Activated T-cell treated with anti-CD3 and anti-CD28 coated beads, Interleukin-2, amount 50 U/mL, for 24 hours (primary cell): ENCODE data around the gene LRRC8D.

ENCODE experiments used
- DNase-seq: peaks from one replicate; pipeline ENCODE4 v3.0.0-alpha.2; 2020
- H3K27ac Mint-ChIP-seq: 2 replicates; pipeline ENCODE4 v1.8.0; 2020; ENCODE audit warnings: mild to moderate bottlenecking, mixed read lengths
- H3K27me3 Mint-ChIP-seq: 2 replicates; pipeline ENCODE4 v1.8.0; 2020; ENCODE audit warnings: mixed read lengths
- H3K36me3 Mint-ChIP-seq: 2 replicates; pipeline ENCODE4 v1.8.0; 2020; ENCODE audit warnings: low read depth, mixed read lengths
- H3K4me1 Mint-ChIP-seq: 2 replicates; pipeline ENCODE4 v1.8.0; 2020; ENCODE audit warnings: low read depth, mixed read lengths
- H3K4me3 Mint-ChIP-seq: 2 replicates; pipeline ENCODE4 v1.8.0; 2020; ENCODE audit warnings: mild to moderate bottlenecking, moderate library complexity, mixed read lengths
- H3K9me3 Mint-ChIP-seq: 2 replicates; pipeline ENCODE4 v1.8.0; 2020; ENCODE audit warnings: mixed read lengths

The LRRC8D gene

DNA sequence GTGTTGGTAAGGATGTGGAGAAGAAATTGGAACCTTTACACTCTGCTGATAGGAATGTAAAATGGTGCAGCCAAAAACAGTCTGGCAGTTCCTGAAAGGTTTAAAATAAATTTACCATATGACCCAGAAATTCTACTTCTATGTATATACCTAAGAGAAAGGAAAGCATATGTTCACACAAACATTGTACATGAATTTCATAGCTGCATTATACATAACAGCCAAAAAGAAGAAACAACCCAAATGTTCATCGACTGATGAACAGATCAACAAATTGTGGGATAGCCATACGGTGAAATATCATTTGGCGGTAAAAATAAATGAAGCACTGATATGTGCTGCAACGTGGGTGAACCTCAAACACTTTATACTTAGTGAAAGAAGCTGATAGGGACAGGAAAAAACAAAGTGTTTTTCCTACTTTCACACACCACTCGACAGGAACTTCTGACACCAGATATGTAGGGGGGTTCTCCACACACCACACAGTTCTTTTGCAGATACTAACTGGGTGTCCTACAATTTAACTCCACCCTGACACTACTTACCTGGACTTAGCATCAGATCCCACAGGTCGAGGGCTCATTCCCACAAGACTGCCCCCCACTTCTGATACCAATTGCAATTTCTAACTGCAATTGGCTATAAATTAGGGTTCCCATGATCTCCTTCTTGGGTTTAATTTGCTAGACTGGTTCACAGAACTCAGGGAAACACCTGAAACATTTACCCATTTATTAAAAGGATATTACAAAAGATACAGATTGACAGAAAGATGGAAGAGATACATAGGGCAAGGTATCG is 138.2 kb downstream of the LRRC8D start:
- H3K4me3 Mint-ChIP-seq: no peak overlapping the region
- no peaks in the 10 kb centered on the region for H3K27me3 Mint-ChIP-seq
- DNase-seq: no peak
- peaks cover 30% of the 10 kb centered on the region for H3K4me1 Mint-ChIP-seq
- H3K9me3 Mint-ChIP-seq: no peaks in the 10 kb centered on the region
- H3K27ac Mint-ChIP-seq: no peak overlapping the region
- no peaks in the 10 kb centered on the region for H3K36me3 Mint-ChIP-seq

DNA sequence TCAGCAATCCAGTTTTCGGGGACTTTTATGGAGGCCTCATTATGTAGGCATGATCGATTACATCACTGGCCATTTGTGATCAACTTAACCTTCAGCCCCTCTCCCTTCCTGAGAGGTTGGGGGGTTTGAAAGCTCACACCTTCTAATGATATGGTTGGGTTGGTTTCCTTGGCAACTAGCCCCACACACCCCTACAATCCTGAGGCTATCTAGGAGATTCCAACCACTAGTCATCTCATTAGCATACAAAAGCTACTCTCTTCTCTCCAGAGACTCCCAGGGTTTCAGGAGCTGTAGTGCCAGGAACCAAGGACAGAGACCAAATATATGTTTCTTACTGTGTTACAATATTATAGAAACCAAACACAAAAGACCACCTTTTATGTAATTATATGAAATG is 138.9 kb downstream of the LRRC8D start:
- Mint-ChIP-seq H3K9me3 (no peaks in the 10 kb centered on the region), H3K27me3 (no peaks in the 10 kb centered on the region), H3K4me1 (peaks cover 30% of the 10 kb centered on the region), H3K36me3 (no peaks in the 10 kb centered on the region), H3K27ac (no peak overlapping the region), H3K4me3 (no peak overlapping the region)
- DNase-seq: no peak

DNA sequence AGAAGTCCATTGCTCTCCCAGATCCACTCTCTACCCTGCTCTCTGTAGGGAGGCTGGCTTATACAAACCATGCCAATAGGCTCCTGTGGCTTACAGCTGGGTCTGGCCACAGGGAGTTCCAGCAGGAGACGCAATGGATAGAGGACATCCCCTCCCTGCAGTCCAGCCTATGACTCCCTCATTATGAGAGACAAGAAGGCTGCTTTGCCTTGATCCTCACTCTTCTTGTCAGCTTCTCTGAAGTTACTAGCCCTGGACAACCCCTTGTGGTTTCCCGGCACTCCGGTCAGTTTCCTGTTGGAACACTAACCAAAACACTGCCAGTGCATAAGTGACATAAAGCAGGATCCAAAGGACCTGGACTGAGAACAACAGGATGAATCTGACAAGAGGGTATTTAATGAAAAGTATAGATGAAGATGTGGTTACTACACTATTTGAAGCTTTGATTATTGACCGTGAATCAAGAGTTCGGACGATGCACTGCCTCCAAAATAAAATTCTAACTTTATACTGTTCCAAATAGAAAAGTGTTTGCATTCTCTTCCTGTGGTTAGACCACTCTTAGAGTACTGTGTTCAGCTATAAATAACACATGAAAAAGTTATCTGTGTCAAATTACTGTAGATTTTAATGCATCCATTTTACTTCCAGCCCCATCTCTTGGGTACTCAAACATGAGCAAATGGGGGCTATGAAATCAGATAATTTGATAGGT is 141.4 kb downstream of the LRRC8D start:
- no peak for DNase-seq
- Mint-ChIP-seq H3K27ac (no peak overlapping the region), H3K9me3 (no peaks in the 10 kb centered on the region), H3K4me3 (no peak overlapping the region), H3K27me3 (peaks cover 3% of the 10 kb centered on the region), H3K4me1 (peaks cover 30% of the 10 kb centered on the region), H3K36me3 (no peaks in the 10 kb centered on the region)

DNA sequence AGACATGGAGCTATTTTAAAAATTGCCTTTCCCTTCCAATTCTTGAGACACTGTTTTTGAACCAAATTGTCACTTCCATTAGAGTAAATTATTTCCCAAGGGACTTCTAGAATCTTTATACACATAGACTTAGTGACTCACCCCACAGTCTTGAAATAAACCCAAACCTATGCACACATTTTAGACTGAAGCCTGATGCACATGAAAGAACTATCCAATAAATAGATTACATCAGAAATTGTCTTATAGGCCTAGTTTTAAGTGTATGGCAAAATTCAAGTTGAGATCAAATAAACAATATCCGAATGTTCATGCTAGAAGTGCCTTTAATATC is 141.9 kb downstream of the LRRC8D start:
- H3K36me3 Mint-ChIP-seq: no peaks in the 10 kb centered on the region

DNA sequence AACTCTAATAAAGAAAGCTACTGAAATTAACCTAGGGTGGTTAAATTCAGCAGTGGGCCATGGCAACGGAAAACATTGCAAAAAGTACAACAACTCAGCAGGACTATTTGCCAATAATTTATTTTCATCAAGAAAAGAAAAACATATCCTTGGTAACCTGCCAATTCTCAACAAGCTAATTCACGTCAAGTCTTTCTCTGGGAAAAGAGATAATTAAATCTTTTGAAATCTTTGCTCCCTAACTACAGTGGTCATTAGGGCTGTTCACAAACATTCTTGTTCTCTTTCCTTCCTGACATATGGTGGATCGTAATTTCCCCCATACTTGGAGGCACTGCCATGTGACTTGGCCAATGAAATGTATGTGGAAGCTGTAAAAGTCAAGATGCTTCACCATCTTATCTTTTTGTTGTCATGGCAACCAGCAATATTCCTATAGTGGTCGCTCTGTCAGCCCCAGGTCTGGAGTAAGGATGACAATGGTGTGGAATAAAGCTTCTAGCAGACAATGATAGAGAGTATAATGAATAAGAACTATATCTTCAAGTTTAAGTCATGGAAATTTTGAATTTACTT is 144.4 kb downstream of the LRRC8D start:
- H3K36me3 Mint-ChIP-seq: no peaks in the 10 kb centered on the region
- H3K4me1 Mint-ChIP-seq: peaks cover 11% of the 10 kb centered on the region
- no peak overlapping the region for H3K4me3 Mint-ChIP-seq
- H3K27me3 Mint-ChIP-seq: peaks cover 3% of the 10 kb centered on the region
- H3K9me3 Mint-ChIP-seq: no peaks in the 10 kb centered on the region
- H3K27ac Mint-ChIP-seq: no peak overlapping the region
- DNase-seq: no peak

More for the DNA sequence above, 141.9 kb downstream of the LRRC8D start:
- peaks cover 3% of the 10 kb centered on the region for H3K27me3 Mint-ChIP-seq
- H3K4me1 Mint-ChIP-seq: peaks cover 27% of the 10 kb centered on the region
- no peaks in the 10 kb centered on the region for H3K9me3 Mint-ChIP-seq
- H3K27ac Mint-ChIP-seq: no peak overlapping the region
- DNase-seq: no peak
- no peak overlapping the region for H3K4me3 Mint-ChIP-seq

DNA sequence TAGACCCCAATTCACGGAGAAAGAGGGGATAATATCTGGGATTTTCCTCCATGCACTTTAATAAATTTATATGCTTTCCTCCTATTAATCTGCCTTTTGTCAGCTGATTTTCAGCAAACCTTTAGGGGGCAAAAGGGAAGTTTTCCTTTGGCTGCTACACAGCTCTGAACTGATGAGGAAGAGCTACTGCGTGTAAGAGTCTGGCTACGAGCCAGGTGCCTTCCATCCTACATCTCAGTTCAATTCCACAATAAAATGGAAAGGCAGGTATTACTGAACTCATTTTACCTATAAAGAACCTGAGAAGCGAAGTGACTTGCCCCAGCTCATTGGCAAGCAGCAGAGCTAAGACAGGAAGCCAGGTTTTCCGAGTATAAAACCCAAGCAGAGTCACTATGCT is 145.8 kb downstream of the LRRC8D start:
- peaks cover 11% of the 10 kb centered on the region for H3K4me1 Mint-ChIP-seq
- H3K9me3 Mint-ChIP-seq: no peaks in the 10 kb centered on the region
- no peak for DNase-seq
- H3K4me3 Mint-ChIP-seq: no peak overlapping the region
- H3K27ac Mint-ChIP-seq: no peak overlapping the region
- no peaks in the 10 kb centered on the region for H3K36me3 Mint-ChIP-seq
- H3K27me3 Mint-ChIP-seq: peaks cover 3% of the 10 kb centered on the region

DNA sequence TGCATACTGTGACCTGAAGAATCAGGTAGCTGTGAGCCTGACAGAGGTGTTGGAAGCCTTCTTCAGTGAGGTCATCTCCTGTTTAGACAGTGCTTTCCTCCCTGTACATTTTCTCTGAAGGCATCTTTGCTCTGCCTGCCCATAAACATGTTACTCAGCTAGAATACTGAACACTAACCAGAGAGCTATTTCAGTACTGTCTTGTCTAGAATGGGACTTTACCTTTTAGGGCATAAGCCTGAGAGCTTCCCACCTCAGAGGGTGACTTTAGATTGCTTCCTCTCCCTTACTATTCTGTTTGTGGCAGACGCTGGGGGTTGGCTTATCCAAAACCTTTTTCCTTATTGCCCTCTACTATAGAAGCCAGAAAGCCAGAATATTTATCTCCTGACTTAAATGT is 150.8 kb downstream of the LRRC8D start:
- Mint-ChIP-seq H3K4me3 (no peak overlapping the region), H3K27me3 (peaks cover under 1% of the 10 kb centered on the region), H3K9me3 (no peaks in the 10 kb centered on the region), H3K27ac (no peak overlapping the region), H3K4me1 (peaks cover 5% of the 10 kb centered on the region), H3K36me3 (no peaks in the 10 kb centered on the region)
- DNase-seq: no peak

DNA sequence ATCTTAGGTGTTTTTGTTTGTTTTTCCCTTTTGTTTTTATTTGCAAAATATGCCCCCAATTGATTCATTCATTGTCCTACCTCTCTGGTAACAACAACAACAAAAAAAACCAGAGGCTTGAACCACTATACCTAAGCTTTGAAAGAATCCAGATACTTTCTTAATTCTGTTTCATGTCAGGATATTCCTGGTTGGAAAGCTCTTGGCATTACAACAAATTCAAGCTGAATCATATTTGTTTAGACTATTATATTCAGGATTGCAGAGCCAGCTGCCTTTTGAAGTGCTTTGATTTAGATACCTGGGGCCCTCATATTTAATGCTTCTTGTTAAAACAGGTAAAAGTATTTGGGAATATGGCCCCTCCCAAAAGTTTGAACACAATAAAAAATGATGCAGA is 151.2 kb downstream of the LRRC8D start:
- Mint-ChIP-seq H3K4me3 (no peak overlapping the region), H3K27ac (no peak overlapping the region), H3K36me3 (no peaks in the 10 kb centered on the region), H3K4me1 (peaks cover 2% of the 10 kb centered on the region), H3K27me3 (no peaks in the 10 kb centered on the region), H3K9me3 (no peaks in the 10 kb centered on the region)
- no peak for DNase-seq

DNA sequence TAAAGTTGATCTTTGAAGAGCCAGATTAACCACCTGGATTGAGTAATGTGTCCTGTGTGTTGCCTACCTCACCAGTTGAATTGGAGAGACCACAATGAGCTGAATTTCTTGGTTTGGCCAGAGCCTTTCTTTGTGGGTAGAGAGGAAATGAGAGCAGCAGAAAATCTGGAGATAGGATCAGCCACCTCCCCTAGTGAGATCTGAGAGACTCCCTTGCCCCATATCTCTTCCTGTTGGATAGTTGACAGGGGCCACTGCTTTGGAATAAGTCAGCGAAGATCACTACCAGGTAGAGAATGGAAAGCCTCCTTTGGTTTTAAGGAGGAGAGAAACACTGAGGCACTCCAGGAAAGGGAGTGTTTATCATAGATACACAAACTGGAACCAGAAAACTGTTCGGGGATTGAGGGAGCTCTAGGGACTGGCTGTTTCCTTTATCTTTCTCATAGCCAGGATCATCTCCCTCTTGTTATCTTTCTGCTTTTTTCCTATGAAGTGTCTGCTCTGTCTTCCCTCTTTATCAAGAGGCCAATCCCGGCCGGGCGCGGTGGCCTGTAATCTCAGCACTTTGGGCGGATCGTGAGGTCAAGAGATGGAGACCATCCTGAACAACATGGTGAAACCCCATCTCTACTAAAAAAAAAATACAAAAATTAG is 152.8 kb downstream of the LRRC8D start:
- Mint-ChIP-seq H3K36me3 (no peaks in the 10 kb centered on the region), H3K27ac (no peak overlapping the region), H3K4me1 (peaks cover 2% of the 10 kb centered on the region), H3K9me3 (no peaks in the 10 kb centered on the region), H3K4me3 (no peak overlapping the region), H3K27me3 (no peaks in the 10 kb centered on the region)
- DNase-seq: no peak

DNA sequence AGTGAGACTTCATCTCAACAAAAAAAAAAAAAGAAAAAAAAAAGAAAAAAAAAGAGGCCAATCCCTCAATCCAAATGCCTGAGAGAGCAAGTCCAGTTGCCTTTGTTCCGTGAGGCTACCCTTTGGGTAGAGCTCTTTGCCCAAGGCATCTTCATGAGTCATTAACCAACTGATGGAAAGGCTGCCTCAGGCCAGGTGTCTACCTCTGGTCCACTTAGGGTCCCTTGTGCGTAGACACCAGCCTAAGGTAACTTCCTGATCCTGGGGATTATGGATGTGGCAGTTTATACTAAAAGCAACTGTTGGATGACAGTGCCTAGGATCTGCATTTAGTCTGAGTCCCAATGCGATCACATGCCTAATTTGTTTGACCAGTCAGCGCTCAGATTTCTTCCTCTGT is 153.4 kb downstream of the LRRC8D start:
- DNase-seq: no peak
- peaks cover 2% of the 10 kb centered on the region for H3K4me1 Mint-ChIP-seq
- no peaks in the 10 kb centered on the region for H3K27me3 Mint-ChIP-seq
- H3K27ac Mint-ChIP-seq: no peak overlapping the region
- H3K36me3 Mint-ChIP-seq: no peaks in the 10 kb centered on the region
- no peaks in the 10 kb centered on the region for H3K9me3 Mint-ChIP-seq
- no peak overlapping the region for H3K4me3 Mint-ChIP-seq

DNA sequence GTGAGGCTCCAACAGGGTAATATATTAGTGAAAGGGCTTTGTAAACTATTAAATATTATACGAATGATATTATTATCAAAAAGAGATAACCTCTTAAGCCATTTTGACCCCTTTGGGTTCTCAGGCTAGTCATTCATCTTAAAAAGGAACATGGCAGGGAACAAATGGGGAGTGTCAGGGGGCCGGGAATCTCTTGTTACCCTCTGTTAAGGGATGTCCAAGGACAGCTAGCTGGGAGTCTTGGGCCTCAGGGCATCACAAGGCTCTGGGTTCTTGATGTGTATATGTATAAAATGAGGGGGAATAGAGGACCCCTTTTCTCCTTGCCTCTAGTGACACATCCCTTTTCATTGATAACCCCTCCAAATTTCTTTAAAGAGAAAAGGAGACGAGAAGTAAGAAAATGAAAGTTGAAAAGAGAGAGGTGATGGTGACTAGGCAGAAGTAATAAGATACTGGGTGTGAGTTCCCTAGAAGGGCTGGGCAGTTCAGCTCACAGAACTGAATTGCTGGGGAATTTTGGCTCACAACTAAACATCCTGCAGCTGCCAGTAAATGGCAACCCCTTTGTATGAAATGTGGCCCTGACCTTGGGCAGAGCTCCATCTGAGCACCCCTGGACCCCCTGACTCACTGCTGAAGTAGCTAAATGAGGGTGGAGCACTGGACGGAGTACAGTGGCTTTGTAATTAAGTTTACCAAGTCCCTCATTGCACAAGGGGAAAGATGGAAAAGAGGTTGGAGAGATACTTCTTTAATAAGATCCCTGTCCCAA is 154.1 kb downstream of the LRRC8D start:
- no peak overlapping the region for H3K27ac Mint-ChIP-seq
- peaks cover 2% of the 10 kb centered on the region for H3K4me1 Mint-ChIP-seq
- no peak for DNase-seq
- H3K36me3 Mint-ChIP-seq: no peaks in the 10 kb centered on the region
- no peak overlapping the region for H3K4me3 Mint-ChIP-seq
- no peaks in the 10 kb centered on the region for H3K9me3 Mint-ChIP-seq
- no peaks in the 10 kb centered on the region for H3K27me3 Mint-ChIP-seq

DNA sequence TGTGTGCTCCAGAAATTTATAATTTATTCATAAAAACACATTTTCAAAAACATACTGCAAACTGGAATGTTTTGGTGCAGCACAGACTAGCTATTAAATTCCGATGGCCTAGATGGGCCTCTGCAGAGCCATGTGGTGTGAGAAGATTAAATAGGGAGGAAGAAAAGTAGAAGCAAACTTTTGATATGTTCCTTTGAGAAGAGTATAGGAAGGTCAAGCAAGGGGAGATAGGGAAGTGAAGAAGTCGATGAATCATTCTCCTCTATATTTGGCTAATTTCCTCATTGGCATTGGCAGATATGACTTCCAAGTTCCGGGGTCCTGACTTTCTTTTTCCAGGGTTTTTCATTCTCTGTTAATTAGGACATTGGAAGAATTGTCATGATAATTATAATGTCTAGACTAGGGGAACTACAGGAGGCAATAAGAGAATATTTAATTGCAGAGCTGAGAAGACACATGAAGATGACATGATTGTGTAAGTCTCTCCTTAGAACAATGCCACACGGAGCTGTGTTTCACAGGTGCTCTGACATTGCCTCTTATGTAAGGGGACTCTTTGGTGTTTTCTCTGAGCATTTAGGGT is 154.8 kb downstream of the LRRC8D start:
- no peak overlapping the region for H3K27ac Mint-ChIP-seq
- H3K36me3 Mint-ChIP-seq: no peaks in the 10 kb centered on the region
- no peaks in the 10 kb centered on the region for H3K9me3 Mint-ChIP-seq
- no peak for DNase-seq
- peaks cover 2% of the 10 kb centered on the region for H3K4me1 Mint-ChIP-seq
- no peaks in the 10 kb centered on the region for H3K27me3 Mint-ChIP-seq
- H3K4me3 Mint-ChIP-seq: no peak overlapping the region

DNA sequence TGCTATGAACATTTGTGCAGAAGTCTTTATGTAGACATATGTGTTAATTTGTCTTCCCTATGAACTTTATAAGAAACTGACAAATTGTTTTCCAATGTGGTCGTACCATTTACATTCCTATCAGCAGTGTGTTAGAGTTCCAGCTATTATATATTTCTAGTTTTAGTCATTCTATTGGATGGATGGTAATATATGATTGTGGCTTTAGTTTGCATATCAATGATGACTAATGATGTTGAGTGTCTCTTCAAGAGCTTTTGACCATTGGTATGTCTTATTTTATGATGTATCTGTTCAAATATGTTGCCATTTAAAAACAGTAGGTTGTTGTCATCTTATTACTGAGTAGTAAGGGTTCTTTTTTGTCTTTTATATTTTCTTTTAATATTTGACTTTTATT is 157.9 kb downstream of the LRRC8D start:
- Mint-ChIP-seq H3K4me3 (no peak overlapping the region), H3K9me3 (no peaks in the 10 kb centered on the region), H3K27ac (no peak overlapping the region), H3K36me3 (no peaks in the 10 kb centered on the region), H3K4me1 (peaks cover 2% of the 10 kb centered on the region), H3K27me3 (no peaks in the 10 kb centered on the region)
- DNase-seq: no peak

DNA sequence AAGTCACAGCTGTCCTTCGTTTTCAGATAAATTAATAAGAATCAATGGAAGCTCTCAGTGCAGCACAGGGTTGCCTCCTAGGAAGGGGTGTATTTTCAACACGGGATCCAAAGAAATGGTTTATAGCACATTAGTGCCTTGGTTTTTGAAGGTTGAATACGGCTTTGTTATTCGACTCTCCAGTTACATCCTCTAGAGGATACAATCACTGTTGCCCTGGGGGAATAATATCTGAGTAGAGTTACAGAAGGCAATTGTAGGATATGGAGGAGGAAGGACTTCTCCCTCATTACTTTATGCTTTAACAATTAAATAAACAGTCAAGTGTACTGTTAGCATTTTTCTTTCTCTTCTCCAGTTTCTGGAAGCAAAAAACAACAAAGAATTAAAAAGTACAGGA is 159.8 kb downstream of the LRRC8D start:
- Mint-ChIP-seq H3K4me3 (no peak overlapping the region), H3K27me3 (no peaks in the 10 kb centered on the region), H3K4me1 (no peaks in the 10 kb centered on the region), H3K36me3 (no peaks in the 10 kb centered on the region), H3K27ac (no peak overlapping the region), H3K9me3 (no peaks in the 10 kb centered on the region)
- no peak for DNase-seq
